IMR-90 (cell line): ENCODE measurements around the gene PPM1H. TPM values are rescaled to one million over a fixed set of nuclear protein-coding genes. Genes with fewer than 3 reads are reported as not detected.

Experiments used
- ATAC-seq: fragments of 200-7000 bp; cut with Tn5 transposase; 2 replicates; pipeline ENCODE4 v1.9.1; 2020; ENCODE audit warnings: low read depth, mild to moderate bottlenecking, moderate library complexity
- BruUV-seq: library from RNA; stranded (reverse); fragments of 400-500 nt; replicated peaks from 2 replicates; lab custom pipeline; 2021; lab: Mats Ljungman, UMichigan
- CTCF ChIA-PET: fragments of 300-600 bp; formaldehyde crosslinking; extraction: SDS; loops from one replicate; lab custom pipeline; 2021; ENCODE audit warnings: antibody characterized with exemption; lab: Yijun Ruan, JAX
- POLR2A ChIA-PET: fragments of 300-600 bp; sonication (Branson Sonifier 250); formaldehyde crosslinking; loops from one replicate; lab custom pipeline; 2022; ENCODE audit warnings: antibody characterized with exemption; ENCODE audit not compliant: unreplicated experiment; lab: Charles Lee
- DNase-seq: peaks from one replicate; pipeline ENCODE4 v3.0.0; 2013
- H2AFZ ChIP-seq: replicated peaks from 2 replicates; pipeline ENCODE3; 2013; ENCODE audit warnings: low read length, mild to moderate bottlenecking; ENCODE audit not compliant: poor library complexity
- H2AK5ac ChIP-seq: 2 replicates; pipeline ENCODE4 v1.6.1; 2013; ENCODE audit warnings: low read depth, low read length, inconsistent platforms
- H2AK9ac ChIP-seq: replicated peaks from 2 replicates; pipeline ENCODE3; 2013; ENCODE audit warnings: mild to moderate bottlenecking, low read depth, low read length, moderate library complexity; ENCODE audit not compliant: poor library complexity
- H2BK120ac ChIP-seq: 2 replicates; pipeline ENCODE4 v1.6.1; 2013; ENCODE audit warnings: low read depth, low read length, inconsistent platforms
- H2BK15ac ChIP-seq: 3 replicates; pipeline ENCODE4 v1.6.1; 2013; ENCODE audit warnings: low read depth, low read length, inconsistent platforms
- H2BK20ac ChIP-seq: 2 replicates; pipeline ENCODE4 v1.6.1; 2013; ENCODE audit warnings: low read depth, mild to moderate bottlenecking, inconsistent platforms, low read length, moderate library complexity
- H2BK5ac ChIP-seq: 2 replicates; pipeline ENCODE4 v1.6.1; 2013; ENCODE audit warnings: mild to moderate bottlenecking, low read depth, low read length, inconsistent platforms; ENCODE audit not compliant: poor library complexity, severe bottlenecking
- H3K14ac ChIP-seq: replicated peaks from 2 replicates; pipeline ENCODE4 v1.6.1; 2013; ENCODE audit warnings: low read depth, low read length, inconsistent platforms
- H3K18ac ChIP-seq: 2 replicates; pipeline ENCODE4 v1.6.1; 2013; ENCODE audit warnings: low read depth, low read length, control low read depth
- H3K23ac ChIP-seq: 2 replicates; pipeline ENCODE4 v1.6.1; 2013; ENCODE audit warnings: low read depth, low read length, inconsistent platforms
- H3K27ac ChIP-seq: 2 replicates; pipeline ENCODE4 v1.5.1; 2013; ENCODE audit warnings: mild to moderate bottlenecking, control low read depth, low read length; ENCODE audit not compliant: insufficient read depth
- H3K27me3 ChIP-seq: 2 replicates; pipeline ENCODE4 v1.6.1; 2013; ENCODE audit warnings: low read length; ENCODE audit not compliant: control insufficient read depth, insufficient read depth
- H3K36me3 ChIP-seq: 2 replicates; pipeline ENCODE4 v1.6.1; 2013; ENCODE audit warnings: low read length, mixed read lengths; ENCODE audit not compliant: control insufficient read depth, insufficient read depth
- H3K4ac ChIP-seq: 2 replicates; pipeline ENCODE4 v1.6.1; 2013; ENCODE audit warnings: low read depth, low read length, inconsistent platforms
- H3K4me1 ChIP-seq: 2 replicates; pipeline ENCODE4 v1.6.1; 2013; ENCODE audit warnings: low read length, mixed read lengths; ENCODE audit not compliant: control insufficient read depth, insufficient read depth
- H3K4me2 ChIP-seq: 2 replicates; pipeline ENCODE4 v1.6.1; 2013; ENCODE audit warnings: low read depth, mild to moderate bottlenecking, control low read depth, low read length, moderate library complexity
- H3K4me3 ChIP-seq: 2 replicates; pipeline ENCODE4 v1.5.1; 2013; ENCODE audit warnings: low read depth, mild to moderate bottlenecking, control low read depth, low read length, moderate library complexity; ENCODE audit not compliant: insufficient read depth
- H3K56ac ChIP-seq: 2 replicates; pipeline ENCODE4 v1.6.1; 2013; ENCODE audit warnings: low read length, inconsistent platforms; ENCODE audit not compliant: insufficient read depth; ENCODE audit errors: extremely low read depth
- H3K79me1 ChIP-seq, 2 experiments: 2 replicates each; pipeline ENCODE4 v1.6.1; 2013; ENCODE audit warnings: low read length in 2 of 2, inconsistent platforms in 1 of 2, low read depth in 1 of 2
- H3K9ac ChIP-seq: 2 replicates; pipeline ENCODE4 v1.6.1; 2013; ENCODE audit warnings: low read depth, low read length, control low read depth
- H3K9me1 ChIP-seq: 2 replicates; pipeline ENCODE4 v1.6.1; 2013; ENCODE audit warnings: low read length, inconsistent platforms; ENCODE audit not compliant: insufficient read depth
- H3K9me3 ChIP-seq: 2 replicates; pipeline ENCODE4 v1.6.1; 2013; ENCODE audit warnings: low read length; ENCODE audit not compliant: control insufficient read depth, insufficient read depth
- H4K20me1 ChIP-seq: 2 replicates; pipeline ENCODE4 v1.6.1; 2013; ENCODE audit warnings: low read length, inconsistent platforms; ENCODE audit not compliant: insufficient read depth
- H4K5ac ChIP-seq: 2 replicates; pipeline ENCODE4 v1.6.1; 2013; ENCODE audit warnings: mild to moderate bottlenecking, low read depth, low read length, control low read depth
- H4K8ac ChIP-seq, 2 experiments: 2 replicates each; pipeline ENCODE4 v1.6.1; 2013; ENCODE audit warnings: low read depth in 2 of 2, low read length in 2 of 2, control low read depth in 1 of 2, inconsistent platforms in 1 of 2
- H4K91ac ChIP-seq: 2 replicates; pipeline ENCODE4 v1.6.1; 2013; ENCODE audit warnings: low read depth, low read length, inconsistent platforms; ENCODE audit not compliant: insufficient read depth
- BHLHE40 ChIP-seq: fragments of 150-350 bp; IDR thresholded peaks from 2 replicates; pipeline ENCODE4 v1.6.1; 2016; ENCODE audit warnings: mild to moderate bottlenecking, low read depth, low read length
- CEBPB ChIP-seq: IDR thresholded peaks from 2 replicates; pipeline ENCODE4 v1.6.1; 2012; ENCODE audit warnings: low read depth, low read length, improper control_type of control experiment
- CHD1 ChIP-seq: IDR thresholded peaks from 2 replicates; pipeline ENCODE4 v1.6.1; 2012; ENCODE audit warnings: low read depth, low read length, improper control_type of control experiment
- MAFK ChIP-seq: IDR thresholded peaks from 2 replicates; pipeline ENCODE4 v1.6.1; 2012; ENCODE audit warnings: low read depth, low read length, improper control_type of control experiment
- MAZ ChIP-seq: IDR thresholded peaks from 2 replicates; pipeline ENCODE4 v1.6.1; 2012; ENCODE audit warnings: low read depth, mild to moderate bottlenecking, low read length, improper control_type of control experiment, moderate library complexity, borderline replicate concordance
- MXI1 ChIP-seq: IDR thresholded peaks from 2 replicates; pipeline ENCODE4 v1.6.1; 2012; ENCODE audit warnings: low read depth, mild to moderate bottlenecking, low read length, moderate library complexity, borderline replicate concordance
- RAD21 ChIP-seq: IDR thresholded peaks from 2 replicates; pipeline ENCODE4 v1.6.1; 2012; ENCODE audit warnings: low read length, improper control_type of control experiment
- RCOR1 ChIP-seq: IDR thresholded peaks from 2 replicates; pipeline ENCODE4 v1.6.1; 2012; ENCODE audit warnings: mild to moderate bottlenecking, low read length, improper control_type of control experiment; ENCODE audit not compliant: insufficient replicate concordance
- SMC3 ChIP-seq: fragments of 150-350 bp; IDR thresholded peaks from 2 replicates; pipeline ENCODE4 v1.6.1; 2016; ENCODE audit warnings: low read depth, mild to moderate bottlenecking, antibody characterized with exemption, low read length, moderate library complexity
- whole genome bisulfite sequencing, 2 experiments: methylation state at CpG; one replicate each; pipeline versions ENCODE4 v1.1.5 to v1.1.7; 2013; ENCODE audit warnings: missing lambda C conversion rate in 2 of 2; ENCODE audit not compliant: insufficient read length in 1 of 2; ENCODE audit errors: extremely low coverage in 2 of 2; 5-methylcytosine and 5-hydroxymethylcytosine counted together
- dilution Hi-C: fragments of 300-500 bp; cut with HindIII; formaldehyde crosslinking; loops from one replicate; pipeline ENCODE4 v1.14.3; 2018; ENCODE audit warnings: low sequenced_read_pairs; ENCODE audit not compliant: unreplicated experiment
- in situ Hi-C: fragments of 300-500 bp; cut with MboI; formaldehyde crosslinking; loops from 3 replicates; pipeline ENCODE4 v1.14.3; 2019; ENCODE audit warnings: low sequenced_read_pairs, inconsistent platforms, mixed read lengths
- intact Hi-C: fragments of 100-400 bp; cut with micrococcal nuclease; formaldehyde crosslinking; loops from 2 replicates; pipeline ENCODE4 v1.10.0; 2022
- polyA plus RNA-seq, 3 experiments: library from polyadenylated mRNA; depleted of rRNA; stranded (reverse); fragments of >200 nt; gene quantifications; 2 replicates each; pipeline ENCODE4 v1.2.3, GENCODE V29; 2012; ENCODE audit warnings: low replicate concordance in 1 of 3
- total RNA-seq: library from RNA; depleted of rRNA; stranded (reverse); fragments of >200 nt; gene quantifications from 2 replicates; pipeline ENCODE4 v1.2.3, GENCODE V29; 2012
- TF ChIP-seq, protein P1 (sequence below): fragments of 150-350 bp; IDR thresholded peaks from 2 replicates; pipeline ENCODE4 v1.6.1; 2017; ENCODE audit warnings: mild to moderate bottlenecking, antibody characterized with exemption, low read length, low read depth
- TF ChIP-seq, protein P2 (sequence below): fragments of 150-350 bp; IDR thresholded peaks from 2 replicates; pipeline ENCODE4 v1.6.1; 2016; ENCODE audit warnings: low read depth, mild to moderate bottlenecking, low read length, moderate library complexity, borderline replicate concordance

The PPM1H gene
- total and polyA plus RNA-seq, 2 of the 4 experiments (the other 2 are of a cell fraction), result 0.14 to 0.18 TPM

DNA sequence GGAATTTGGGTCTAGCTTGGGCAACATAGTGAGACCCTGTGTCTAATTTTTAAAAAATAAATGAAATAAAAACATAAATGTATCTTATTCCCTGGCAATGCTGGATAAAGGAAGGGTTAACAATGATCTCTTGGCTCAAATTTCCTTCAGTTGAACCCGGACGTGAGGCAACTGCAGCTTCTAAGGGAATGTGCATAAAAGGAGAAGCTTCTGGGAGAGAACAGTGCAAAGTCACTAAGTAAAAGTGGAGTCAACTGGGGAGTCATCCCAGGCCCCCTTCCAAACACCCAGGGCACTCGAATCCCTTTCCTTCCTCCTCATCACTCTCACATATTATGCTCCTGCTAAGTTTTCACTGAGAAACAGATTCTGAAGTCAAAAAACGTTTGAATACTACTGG lies 147.3 kb downstream of the PPM1H start:
- no peak overlapping the region for H2BK15ac ChIP-seq
- no peaks in the 10 kb centered on the region for H3K9me3 ChIP-seq
- H3K4me2 ChIP-seq, result no peak overlapping the region
- BruUV-seq, result no TSS peak
- H2AK5ac ChIP-seq, result no peak overlapping the region
- in situ Hi-C loops, result no loop called here
- no peak overlapping the region for H3K4ac ChIP-seq
- no peaks in the 10 kb centered on the region for H3K79me1 ChIP-seq
- no peak overlapping the region for H3K14ac ChIP-seq
- ATAC-seq, result no peak
- intact Hi-C loops, result no loop called here
- TF ChIP-seq RCOR1 (no peak), CHD1 (no peak), BHLHE40 (no peak), RAD21 (no peak), MAFK (no peak), MXI1 (no peak), CEBPB (no peak), MAZ (no peak), SMC3 (no peak)
- TF ChIP-seq, protein P1, sequence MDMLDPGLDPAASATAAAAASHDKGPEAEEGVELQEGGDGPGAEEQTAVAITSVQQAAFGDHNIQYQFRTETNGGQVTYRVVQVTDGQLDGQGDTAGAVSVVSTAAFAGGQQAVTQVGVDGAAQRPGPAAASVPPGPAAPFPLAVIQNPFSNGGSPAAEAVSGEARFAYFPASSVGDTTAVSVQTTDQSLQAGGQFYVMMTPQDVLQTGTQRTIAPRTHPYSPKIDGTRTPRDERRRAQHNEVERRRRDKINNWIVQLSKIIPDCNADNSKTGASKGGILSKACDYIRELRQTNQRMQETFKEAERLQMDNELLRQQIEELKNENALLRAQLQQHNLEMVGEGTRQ, result no peak
- TF ChIP-seq, protein P2, sequence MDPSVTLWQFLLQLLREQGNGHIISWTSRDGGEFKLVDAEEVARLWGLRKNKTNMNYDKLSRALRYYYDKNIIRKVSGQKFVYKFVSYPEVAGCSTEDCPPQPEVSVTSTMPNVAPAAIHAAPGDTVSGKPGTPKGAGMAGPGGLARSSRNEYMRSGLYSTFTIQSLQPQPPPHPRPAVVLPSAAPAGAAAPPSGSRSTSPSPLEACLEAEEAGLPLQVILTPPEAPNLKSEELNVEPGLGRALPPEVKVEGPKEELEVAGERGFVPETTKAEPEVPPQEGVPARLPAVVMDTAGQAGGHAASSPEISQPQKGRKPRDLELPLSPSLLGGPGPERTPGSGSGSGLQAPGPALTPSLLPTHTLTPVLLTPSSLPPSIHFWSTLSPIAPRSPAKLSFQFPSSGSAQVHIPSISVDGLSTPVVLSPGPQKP, result no peak
- no peak overlapping the region for H2AK9ac ChIP-seq
- H2BK20ac ChIP-seq, result no peak overlapping the region
- H3K18ac ChIP-seq, result no peak overlapping the region
- H3K56ac ChIP-seq, result no peak overlapping the region
- H4K91ac ChIP-seq, result no peak overlapping the region
- CTCF ChIA-PET, result no interaction called here
- dilution Hi-C loops, result loop anchor here (25.0 kb wide), 1 partner anchor 200 kb away; no protein-coding TSS in a partner anchor
- no peak overlapping the region for H2BK5ac ChIP-seq
- H3K4me1 ChIP-seq, result peaks cover 7% of the 10 kb centered on the region
- H3K9ac ChIP-seq, result no peak overlapping the region
- no peaks in the 10 kb centered on the region for H4K20me1 ChIP-seq
- POLR2A ChIA-PET, result no interaction called here
- peak overlapping the region; percentile 65 for H2AFZ ChIP-seq
- no peaks in the 10 kb centered on the region for H3K36me3 ChIP-seq
- H4K5ac ChIP-seq, result no peak overlapping the region
- H3K27me3 ChIP-seq, result no peaks in the 10 kb centered on the region
- H3K9me1 ChIP-seq, result peaks cover 10% of the 10 kb centered on the region; the same call in 1 of the 2 replicates
- no CpG with 5 or more reads among the region's 4 CpGs for WGBS, 2 experiments
- H3K23ac ChIP-seq, result peak overlapping the region; percentile 41; the same call in 1 of the 2 replicates
- no peak overlapping the region for H2BK120ac ChIP-seq
- no peak overlapping the region for H3K4me3 ChIP-seq
- H3K27ac ChIP-seq, result no peak overlapping the region
- H4K8ac ChIP-seq, result no peak overlapping the region
- DNase-seq, result no peak
